Measurements from ENCODE around the gene ARAF. TPM values are rescaled to one million over a fixed set of nuclear protein-coding genes. Genes with fewer than 3 reads are reported as not detected.

Gene ARAF
- polyA plus RNA-seq, 1 experiment: 62.3 TPM

DNA sequence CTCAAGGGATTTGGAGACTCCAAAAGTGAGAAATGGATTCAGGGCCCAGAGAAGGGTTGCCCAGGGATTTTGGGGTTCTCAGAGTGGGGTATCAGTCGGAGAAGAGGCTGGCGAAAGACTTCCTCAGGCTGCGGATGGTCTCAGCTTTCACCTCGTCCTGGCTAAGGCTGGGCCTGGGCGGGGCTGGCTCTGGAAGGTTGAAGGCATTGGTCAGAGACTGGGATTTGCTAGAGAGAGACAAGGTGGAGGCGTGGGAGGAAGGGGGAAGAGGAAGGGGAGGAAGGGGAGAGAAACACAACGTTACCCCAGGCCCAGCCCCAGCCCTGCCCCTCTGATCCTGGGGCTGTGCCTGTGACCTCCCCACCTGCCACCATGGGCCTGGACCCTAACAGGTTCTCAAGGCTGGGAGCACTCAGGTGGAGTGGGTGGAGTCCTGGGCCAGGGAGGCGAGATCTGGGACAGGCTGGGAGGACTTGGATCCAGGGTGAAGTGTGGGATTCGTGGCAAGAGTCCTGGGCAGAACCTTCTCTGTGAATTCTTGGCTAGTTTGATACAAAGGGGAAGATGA lies 11.9 kb downstream of the ARAF start:
- CTCF ChIA-PET: interaction anchor here (1.5 kb wide), 1 partner anchor 71 kb away, joined by 5 read pairs; no protein-coding TSS in a partner anchor
- Histone ChIP-seq H3K27me3 (ENCODE audit: control insufficient read depth, insufficient read depth, low read length) (no peaks in the 10 kb centered on the region), H3K36me3 (ENCODE audit: control insufficient read depth, insufficient read depth, low read length) (peaks cover 9% of the 10 kb centered on the region), H3K4me3 (ENCODE audit: low read depth, low read length) (no peak overlapping the region)
- TF ChIP-seq, protein P1, sequence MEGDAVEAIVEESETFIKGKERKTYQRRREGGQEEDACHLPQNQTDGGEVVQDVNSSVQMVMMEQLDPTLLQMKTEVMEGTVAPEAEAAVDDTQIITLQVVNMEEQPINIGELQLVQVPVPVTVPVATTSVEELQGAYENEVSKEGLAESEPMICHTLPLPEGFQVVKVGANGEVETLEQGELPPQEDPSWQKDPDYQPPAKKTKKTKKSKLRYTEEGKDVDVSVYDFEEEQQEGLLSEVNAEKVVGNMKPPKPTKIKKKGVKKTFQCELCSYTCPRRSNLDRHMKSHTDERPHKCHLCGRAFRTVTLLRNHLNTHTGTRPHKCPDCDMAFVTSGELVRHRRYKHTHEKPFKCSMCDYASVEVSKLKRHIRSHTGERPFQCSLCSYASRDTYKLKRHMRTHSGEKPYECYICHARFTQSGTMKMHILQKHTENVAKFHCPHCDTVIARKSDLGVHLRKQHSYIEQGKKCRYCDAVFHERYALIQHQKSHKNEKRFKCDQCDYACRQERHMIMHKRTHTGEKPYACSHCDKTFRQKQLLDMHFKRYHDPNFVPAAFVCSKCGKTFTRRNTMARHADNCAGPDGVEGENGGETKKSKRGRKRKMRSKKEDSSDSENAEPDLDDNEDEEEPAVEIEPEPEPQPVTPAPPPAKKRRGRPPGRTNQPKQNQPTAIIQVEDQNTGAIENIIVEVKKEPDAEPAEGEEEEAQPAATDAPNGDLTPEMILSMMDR (IDR thresholded peaks at IDR 0.05; ENCODE audit: insufficient read depth, low read depth, low read length): no peak
- DNase-seq (ENCODE audit: low read depth): no peak
- POLR2A ChIA-PET: interaction anchor here (0.5 kb wide), 1 partner anchor 11 kb away, joined by 12 read pairs; no protein-coding TSS in a partner anchor

DNA sequence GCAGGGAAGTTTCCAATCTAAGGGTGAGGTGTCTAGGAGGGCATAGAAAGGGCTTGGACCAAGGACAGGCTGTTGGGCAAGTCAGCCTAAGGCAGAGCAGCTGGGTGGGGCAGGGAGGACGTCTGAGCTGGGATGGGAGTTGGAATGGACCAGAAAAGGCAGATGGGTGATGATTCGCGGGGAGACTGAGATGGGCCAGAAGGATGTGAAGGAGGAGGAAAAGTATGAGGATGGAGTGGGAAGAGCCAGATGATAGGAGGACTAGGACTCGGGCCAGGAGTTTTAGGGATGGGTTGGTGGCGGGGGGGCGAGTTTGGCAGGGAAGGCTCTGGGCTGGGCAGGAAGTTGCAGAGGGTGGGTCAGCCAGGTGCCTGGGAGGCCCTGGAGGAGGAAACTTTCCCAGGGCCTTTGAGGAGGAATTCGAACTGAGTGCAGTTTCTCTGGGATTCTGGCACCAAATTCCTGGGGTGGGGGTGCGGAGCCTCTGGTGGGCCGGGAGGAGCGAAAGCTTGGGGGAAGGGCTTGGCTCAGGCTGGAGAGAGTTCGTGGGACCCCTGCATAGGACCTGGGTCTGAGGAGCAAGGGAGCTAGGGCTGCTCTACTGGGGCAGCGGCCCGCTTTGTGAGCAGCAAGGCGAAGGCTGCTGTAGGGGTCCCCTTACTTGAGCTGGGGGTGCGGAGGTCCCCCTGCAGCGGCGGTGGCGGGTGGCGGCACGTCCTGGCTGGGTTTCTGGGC lies 12.5 kb downstream of the ARAF start:
- Histone ChIP-seq H3K36me3 (ENCODE audit: control insufficient read depth, insufficient read depth, low read length) (peaks cover 7% of the 10 kb centered on the region), H3K27me3 (ENCODE audit: control insufficient read depth, insufficient read depth, low read length) (no peaks in the 10 kb centered on the region), H3K4me3 (ENCODE audit: low read depth, low read length) (peak overlapping the region; percentile 27)
- POLR2A ChIA-PET: interaction anchor here (0.5 kb wide), 1 partner anchor 11 kb away, joined by 12 read pairs; no protein-coding TSS in a partner anchor
- TF ChIP-seq, protein P1 (IDR thresholded peaks at IDR 0.05; ENCODE audit: insufficient read depth, low read depth, low read length): no peak
- peak; percentile 43 for DNase-seq (ENCODE audit: low read depth)
- CTCF ChIA-PET: interaction anchor here (1.2 to 1.5 kb wide), 2 partner anchors 9 to 71 kb away, joined by 3 to 5 read pairs; partner anchors contain the start of gene TIMP1

DNA sequence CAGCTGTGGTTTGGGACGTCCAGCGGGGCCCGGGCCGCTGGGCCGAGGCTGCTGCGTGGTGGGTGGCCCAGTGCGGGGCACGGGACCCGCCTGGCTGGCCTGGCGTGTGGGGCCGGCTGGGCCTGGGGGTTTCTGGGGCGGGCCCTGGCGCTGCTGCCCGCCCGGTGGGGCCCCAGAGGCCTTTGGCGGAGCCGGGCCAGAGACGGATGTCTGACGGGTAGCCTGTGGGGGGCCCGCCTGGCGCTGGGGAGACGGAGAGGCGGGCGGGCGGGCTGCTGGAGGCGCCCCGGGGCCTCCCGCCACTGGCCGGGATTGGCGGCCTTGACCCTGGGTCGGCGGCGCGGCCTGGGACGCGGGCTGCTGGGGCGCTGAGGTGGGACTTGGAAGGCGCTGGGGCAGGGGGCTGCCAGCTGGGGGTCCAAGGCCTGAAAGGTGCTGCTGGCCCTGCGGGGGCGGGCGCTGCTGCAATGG lies 13.1 kb downstream of the ARAF start:
- DNase-seq (ENCODE audit: low read depth): no peak
- no peaks in the 10 kb centered on the region for H3K27me3 ChIP-seq (ENCODE audit: control insufficient read depth, insufficient read depth, low read length)
- H3K36me3 ChIP-seq (ENCODE audit: control insufficient read depth, insufficient read depth, low read length): peaks cover 6% of the 10 kb centered on the region
- H3K4me3 ChIP-seq (ENCODE audit: low read depth, low read length): peak overlapping the region; percentile 27
- ChIA-PET CTCF (interaction anchor here (1.2 to 1.5 kb wide), 2 partner anchors 8 to 70 kb away, joined by 3 to 5 read pairs; partner anchors contain the start of gene TIMP1), POLR2A (no interaction called here)
- TF ChIP-seq, protein P1 (IDR thresholded peaks at IDR 0.05; ENCODE audit: insufficient read depth, low read depth, low read length): no peak

DNA sequence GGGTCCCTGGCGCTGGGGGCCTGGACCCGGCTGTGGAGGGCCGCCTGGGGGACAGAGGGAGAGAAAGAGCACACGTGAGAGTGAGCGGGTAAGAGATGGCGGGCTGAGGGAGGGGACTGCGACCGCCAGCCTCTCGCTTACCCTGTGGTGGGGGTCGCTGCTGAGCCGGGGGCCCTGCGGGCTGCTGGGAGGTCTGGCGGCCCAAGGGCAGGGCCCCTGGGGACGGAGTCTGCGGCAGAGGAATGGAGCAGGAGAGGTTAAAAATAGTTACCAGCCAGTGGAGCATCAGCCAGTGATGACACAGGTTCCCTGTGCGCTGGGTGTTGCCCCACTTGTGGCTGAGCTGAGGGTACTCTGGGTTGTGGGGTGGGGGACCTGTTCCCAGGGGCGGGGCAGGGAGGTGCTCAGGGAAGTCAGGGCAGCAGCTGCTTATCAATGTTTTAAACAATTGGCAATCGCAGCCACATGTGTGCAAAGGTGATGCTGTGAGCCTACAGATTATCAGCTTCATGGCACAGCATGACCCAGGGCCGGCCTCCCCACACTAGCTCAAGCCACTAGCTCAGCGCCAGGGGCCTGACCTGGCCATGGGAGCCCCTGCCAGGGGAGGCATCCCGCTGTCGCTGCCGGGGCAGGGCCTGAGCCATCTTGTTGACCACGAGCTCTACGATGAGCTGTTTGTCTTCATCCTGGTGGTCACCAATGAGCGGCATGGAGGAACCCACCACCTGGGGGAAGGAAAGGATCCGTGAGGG lies 13.7 kb downstream of the ARAF start:
- peak overlapping the region; percentile 11; the same call in 1 of the 2 replicates for H3K4me3 ChIP-seq (ENCODE audit: low read depth, low read length)
- ChIA-PET POLR2A (no interaction called here), CTCF (no interaction called here)
- peaks cover 6% of the 10 kb centered on the region for H3K36me3 ChIP-seq (ENCODE audit: control insufficient read depth, insufficient read depth, low read length)
- no peaks in the 10 kb centered on the region for H3K27me3 ChIP-seq (ENCODE audit: control insufficient read depth, insufficient read depth, low read length)
- TF ChIP-seq, protein P1 (IDR thresholded peaks at IDR 0.05; ENCODE audit: insufficient read depth, low read depth, low read length): no peak
- no peak for DNase-seq (ENCODE audit: low read depth)
